ENCODE measurements around the gene SPATA17.

- TF ChIP-seq E4F1 (IDR thresholded peaks at IDR 0.05; ENCODE audit: borderline replicate concordance, partially characterized antibody) (no peak), CTCF (IDR thresholded peaks at IDR 0.05 in 2 of 3, conservative IDR thresholded peaks at IDR 0.05 in 1 of 3; ENCODE audit: control insufficient read depth in 2 of 3, extremely low read depth in 1 of 3, insufficient read depth in 1 of 3, low read depth in 3 of 3, low read length in 3 of 3) (no peak), SREBF2 (IDR thresholded peaks at IDR 0.05; ENCODE audit: low read length) (no peak)
Observed at GRCh38 chr1:217703326-217703725, 72.2 kb downstream of the SPATA17 start.

All from GM12878 (cell line).